K562 (cell line): ENCODE data around the gene HPN. TPM values are rescaled to one million over a fixed set of nuclear protein-coding genes. Genes with fewer than 3 reads are reported as not detected.

Experiments used
- ATAC-seq: fragments of 200-7000 bp; cut with Tn5 transposase; 3 replicates; pipeline ENCODE4 v1.9.1; 2020; ENCODE audit warnings: moderate library complexity
- BruUV-seq: library from RNA; stranded (reverse); fragments of 400-500 nt; replicated peaks from 2 replicates; lab custom pipeline; 2021; lab: Mats Ljungman, UMichigan
- CTCF ChIA-PET: fragments of 300-600 bp; formaldehyde crosslinking; extraction: SDS; loops from one replicate; lab custom pipeline; 2021; ENCODE audit warnings: low intra/inter-chr PET ratio; lab: Yijun Ruan, JAX
- POLR2A ChIA-PET: fragments of 300-600, 350-650 bp; sonication (Branson Sonifier 250); formaldehyde crosslinking; extraction: SDS; loops from one replicate; lab custom pipeline; 2021; ENCODE audit warnings: antibody characterized with exemption, inconsistent platforms; lab: Yijun Ruan, JAX
- DNase-seq, 4 experiments: peaks; one replicate each; pipeline versions ENCODE4 v3.0.0 to v3.0.0-alpha.2; 2011 to 2018; ENCODE audit warnings: low spot score in 3 of 4, mixed read lengths in 3 of 4; ENCODE audit errors: extremely low read depth in 1 of 4
- FAIRE-seq: peaks from 2 replicates; lab custom pipeline; 2011; peaks lifted over from hg19 to GRCh38; lab: Jason Lieb, UNC
- H2AFZ ChIP-seq: 2 replicates; pipeline ENCODE4 v1.6.0; 2011; ENCODE audit warnings: low read depth, low read length, control low read depth, inconsistent platforms
- H3K27ac ChIP-seq: fragments of 200-600 bp; 3 replicates; pipeline ENCODE4 v1.8.0; 2011; ENCODE audit warnings: low read depth, mild to moderate bottlenecking, control low read depth, inconsistent platforms, low read length, moderate library complexity, mixed read lengths; ENCODE audit errors: extremely low read depth
- H3K27me3 ChIP-seq, 2 experiments: fragments of 300-600 bp in 1 of 2; 2 replicates in 1 of 2; 3 replicates in 1 of 2; pipeline versions ENCODE4 v1.6.0 to v1.8.0; 2011; ENCODE audit warnings: inconsistent platforms in 2 of 2, low read length in 2 of 2, mild to moderate bottlenecking in 1 of 2, mixed read lengths in 1 of 2, moderate library complexity in 1 of 2; ENCODE audit not compliant: control insufficient read depth in 2 of 2, insufficient read depth in 2 of 2
- H3K36me3 ChIP-seq: fragments of 300-600 bp; 3 replicates; pipeline ENCODE4 v1.8.0; 2011; ENCODE audit warnings: mild to moderate bottlenecking, low read length, inconsistent platforms; ENCODE audit not compliant: control insufficient read depth, insufficient read depth
- H3K4me1 ChIP-seq, 2 experiments: fragments of 200-600 bp in 1 of 2; replicated peaks in 1 of 2; 2 replicates in 1 of 2; 3 replicates in 1 of 2; pipeline versions ENCODE4 v1.5.1 to v1.8.0; 2011; ENCODE audit warnings: inconsistent platforms in 2 of 2, low read length in 2 of 2, mild to moderate bottlenecking in 1 of 2, mixed read lengths in 1 of 2, moderate library complexity in 1 of 2; ENCODE audit not compliant: control insufficient read depth in 2 of 2, insufficient read depth in 2 of 2
- H3K4me2 ChIP-seq: 2 replicates; pipeline ENCODE4 v1.6.1; 2011; ENCODE audit warnings: low read length, control low read depth, inconsistent platforms, mixed read lengths; ENCODE audit not compliant: insufficient read depth
- H3K4me3 ChIP-seq: fragments of 200-600 bp; sonication (generic), shearing (Covaris generic); 2 replicates; pipeline ENCODE4 v1.5.1; 2016; ENCODE audit warnings: control low read depth, inconsistent platforms
- H3K79me2 ChIP-seq: fragments of 200-600 bp; 3 replicates; pipeline ENCODE4 v1.8.0; 2011; ENCODE audit warnings: low read length, inconsistent platforms; ENCODE audit not compliant: control insufficient read depth, insufficient read depth
- H3K9ac ChIP-seq, 2 experiments: 2 replicates each; pipeline versions ENCODE4 v1.6.0 to v1.6.1; 2011; ENCODE audit warnings: low read depth in 2 of 2, low read length in 2 of 2, control low read depth in 1 of 2, inconsistent platforms in 1 of 2, mild to moderate bottlenecking in 1 of 2, mixed read lengths in 1 of 2; ENCODE audit not compliant: insufficient read depth in 1 of 2
- H3K9me1 ChIP-seq: one replicate; pipeline ENCODE4 v1.6.0; 2011; ENCODE audit warnings: inconsistent platforms, mild to moderate bottlenecking, low read length, moderate library complexity; ENCODE audit not compliant: control insufficient read depth, insufficient read depth
- H3K9me3 ChIP-seq: replicated peaks from 2 replicates; pipeline ENCODE4 v1.5.1; 2011; ENCODE audit warnings: low read depth, low read length, inconsistent platforms; ENCODE audit not compliant: control insufficient read depth, insufficient read depth
- H4K20me1 ChIP-seq: replicated peaks from 2 replicates; pipeline ENCODE4 v1.6.1; 2011; ENCODE audit warnings: low read length, inconsistent platforms, mixed read lengths; ENCODE audit not compliant: control insufficient read depth, insufficient read depth
- ELF4 ChIP-seq: fragments of 450-650 bp; formaldehyde crosslinking; IDR thresholded peaks from 2 replicates; pipeline ENCODE4 v1.4.0; 2022; ENCODE audit warnings: missing genetic modification characterization
- KAT8 ChIP-seq: fragments of 450-650 bp; IDR thresholded peaks from 2 replicates; pipeline ENCODE4 v1.6.1; 2016; ENCODE audit warnings: low read depth, mild to moderate bottlenecking
- PHB ChIP-seq: fragments of 250-450 bp; sonication (Bioruptor Pico); IDR thresholded peaks from 2 replicates; pipeline ENCODE4 v1.5.0; 2021
- ZNF324 ChIP-seq: fragments of 250-450 bp; sonication (Bioruptor Pico); IDR thresholded peaks from 2 replicates; pipeline ENCODE4 v1.4.0; 2020; ENCODE audit warnings: mild to moderate bottlenecking
- WGBS: fragments of 100-300 bp; shearing (Covaris generic); methylation state at CpG from one replicate; pipeline ENCODE4 v1.1.6; 2016; ENCODE audit warnings: low coverage, mixed read lengths; ENCODE audit not compliant: insufficient coverage; ENCODE audit errors: missing lambda C conversion rate; 5-methylcytosine and 5-hydroxymethylcytosine counted together
- in situ Hi-C: fragments of 300-500 bp; cut with MboI; formaldehyde crosslinking; loops from 4 replicates; pipeline ENCODE4 v1.15.0; 2018; ENCODE audit warnings: inconsistent platforms, mixed read lengths
- intact Hi-C: fragments of 100-400 bp; cut with micrococcal nuclease; formaldehyde crosslinking; loops from 2 replicates; pipeline ENCODE4 v1.14.2; 2022
- polyA plus RNA-seq, 8 experiments: library from polyadenylated mRNA; depleted of rRNA in 4 of 8; stranded (reverse) in 5 of 8; unstranded in 3 of 8; fragments of >200 nt; fragmentation: Nextera tagmentation in 2 of 8; fragmentation: Illumina TruSeq in 1 of 8; extraction: Ambion mirVana in 2 of 8; extraction: Trizol in 1 of 8; gene quantifications; 2 replicates each; pipeline versions ENCODE4 v1.2.1 to v1.2.3, GENCODE V29; 2011 to 2014; ENCODE audit warnings: inconsistent platforms in 1 of 8, missing spikeins in 1 of 8
- total RNA-seq, 7 experiments: library from RNA; depleted of rRNA in 6 of 7; stranded (reverse); fragments of >200 nt in 6 of 7; fragmentation: Illumina TruSeq in 2 of 7; extraction: Trizol in 2 of 7; gene quantifications; 2 replicates each; pipeline versions ENCODE4 v1.2.1 to v1.2.3, GENCODE V29; 2011 to 2021; ENCODE audit warnings: low replicate concordance in 1 of 7

Gene HPN
- total and polyA plus RNA-seq, 9 of the 15 experiments (the other 6 are each of a cell fraction or from before 2014, with no cell fraction given): 0.10 to 0.20 TPM; not detected in 7

GRCh38 chr19:35074426-35075201, 33.1 kb downstream of the HPN start:
- Histone ChIP-seq H3K9me1 (no peaks in the 10 kb centered on the region), H3K79me2 (no peaks in the 10 kb centered on the region), H3K4me1 (peaks cover 0 to 26% of the 10 kb centered on the region in 2 experiments; a peak in 2 of 5 replicates), H4K20me1 (no peaks in the 10 kb centered on the region), H3K27me3 (peaks cover 32 to 61% of the 10 kb centered on the region in 2 experiments; a peak in 4 of 5 replicates), H3K36me3 (no peaks in the 10 kb centered on the region), H2AFZ (no peak overlapping the region), H3K4me2 (no peak overlapping the region), H3K9me3 (peaks cover 5% of the 10 kb centered on the region; the same call in 1 of the 2 replicates), H3K9ac (peak overlapping the region in 1 of 2 experiments; percentile 35; a peak in 1 of 4 replicates), H3K4me3 (no peak overlapping the region), H3K27ac (no peak overlapping the region)
- intact Hi-C loops (no loop called here), in situ Hi-C loops (no loop called here)
- POLR2A ChIA-PET: interaction anchor here (0.7 kb wide), 1 partner anchor 17 kb away, joined by 3 read pairs; no protein-coding TSS in a partner anchor
- FAIRE-seq (no peak), ATAC-seq (peak; percentile 57), DNase-seq (no peak)
- no TSS peak for BruUV-seq
- CTCF ChIA-PET: no interaction called here
- WGBS: 6% methylated on average over 15 of the region's 21 CpGs
- TF ChIP-seq KAT8 (no peak), ZNF324 (CRISPR knock-in tag) (no peak)

GRCh38 chr19:35075202-35076025, 33.9 kb downstream of the HPN start:
- no peak for DNase-seq
- Histone ChIP-seq H3K4me2 (no peak overlapping the region), H3K27ac (no peak overlapping the region), H3K36me3 (no peaks in the 10 kb centered on the region), H2AFZ (no peak overlapping the region), H3K9me1 (no peaks in the 10 kb centered on the region), H3K27me3 (peaks cover 37 to 69% of the 10 kb centered on the region in 2 experiments; a peak in 4 of 5 replicates), H3K4me3 (no peak overlapping the region), H3K4me1 (peaks cover 0 to 27% of the 10 kb centered on the region in 2 experiments; a peak in 2 of 5 replicates), H3K9me3 (no peaks in the 10 kb centered on the region; the same call in 1 of the 2 replicates), H4K20me1 (no peaks in the 10 kb centered on the region), H3K9ac (0 out of 4 replicates have a peak overlapping the region, but pooled peaks of 1 of the 2 experiments have one; percentile 8), H3K79me2 (no peaks in the 10 kb centered on the region)
- no TSS peak for BruUV-seq
- in situ Hi-C loops: no loop called here
- no peak for ATAC-seq
- ChIA-PET CTCF (no interaction called here), POLR2A (no interaction called here)
- 1% methylated on average over 8 of the region's 21 CpGs for WGBS
- FAIRE-seq: no peak
- TF ChIP-seq ELF4 (CRISPR knock-in tag) (0 out of 2 replicates have a peak, but pooled peaks have one; percentile 45), PHB (CRISPR knock-in tag) (no peak)
- intact Hi-C loops: no loop called here
